GM21381 (cell line): ENCODE measurements around the gene ZFP30.

Experiments used
- ATAC-seq: cut with Tn5 transposase; IDR thresholded peaks from one replicate; pipeline ENCODE4 v1.9.1; 2021; ENCODE audit warnings: mild to moderate bottlenecking, moderate library complexity; ENCODE audit not compliant: unreplicated experiment

The ZFP30 gene

GRCh38 chr19:37564624-37565369, 90.5 kb downstream of the ZFP30 start:
- ATAC-seq: no peak
